HCT116 (cell line): ENCODE results near the gene OR3A3. TPM values are rescaled to one million over a fixed set of nuclear protein-coding genes. Genes with fewer than 3 reads are reported as not detected.

Source experiments
- total RNA-seq: library from RNA; stranded (reverse); gene quantifications from one replicate; pipeline ENCODE4 v1.2.1, GENCODE V29; 2021; ENCODE audit not compliant: unreplicated experiment

The OR3A3 gene
- total RNA-seq, 1 experiment from 2014 or later: not detected

Other genes with a start within 250 kb of the OR3A3 start
- gene OR1A2, start 213.9 kb upstream of the OR3A3 start, total RNA-seq: not detected
- gene OR1A1, start 203.7 kb upstream of the OR3A3 start, total RNA-seq: not detected
- gene OR3A1, start 113.0 kb upstream of the OR3A3 start, total RNA-seq: not detected
- not detected for gene OR3A2, start 25.1 kb upstream of the OR3A3 start, total RNA-seq
- gene OR1E1, start 13.0 kb upstream of the OR3A3 start, total RNA-seq: not detected
- not detected for gene OR1E2, start 22.5 kb downstream of the OR3A3 start, total RNA-seq
- not detected for gene SPATA22, start 60.4 kb downstream of the OR3A3 start, total RNA-seq
- not detected for gene ASPA, start 64.6 kb downstream of the OR3A3 start, total RNA-seq
- gene TRPV3, start 146.4 kb downstream of the OR3A3 start, total RNA-seq: 1.4 TPM
- gene TRPV1, start 198.0 kb downstream of the OR3A3 start, total RNA-seq: 5.5 TPM
- 19.6 TPM for gene SHPK, start 224.9 kb downstream of the OR3A3 start, total RNA-seq
- 7.9 TPM for gene CTNS, start 225.4 kb downstream of the OR3A3 start, total RNA-seq